ENCODE data around the gene FASLG.

The FASLG gene

DNA sequence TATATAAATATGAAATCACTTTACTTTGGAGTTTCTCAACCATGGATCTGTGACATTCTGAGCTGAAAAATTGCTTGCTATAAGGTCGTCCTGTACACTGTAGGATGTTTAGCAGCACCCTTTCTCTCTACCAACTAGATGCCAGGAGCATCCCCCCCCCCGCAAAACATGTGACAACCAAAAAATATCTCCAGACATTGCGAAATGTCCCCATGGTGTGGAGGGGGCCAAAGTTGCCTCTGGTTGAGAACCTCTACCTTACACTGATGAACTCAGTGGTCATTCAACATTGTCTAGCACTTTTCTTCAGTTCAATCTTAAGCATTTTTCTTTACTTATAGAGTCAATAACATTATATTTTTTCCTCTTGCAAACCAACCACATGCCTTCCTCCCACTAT lies 9.2 kb downstream of the FASLG start:
- no peaks in the 10 kb centered on the region for H3K27me3 ChIP-seq (ENCODE audit: insufficient read depth, low read depth)
- no peaks in the 10 kb centered on the region for H3K36me3 ChIP-seq (ENCODE audit: insufficient read depth)
- no peaks in the 10 kb centered on the region for H3K79me2 ChIP-seq (ENCODE audit: insufficient read depth, low read depth)
- no peaks in the 10 kb centered on the region for H3K4me1 ChIP-seq (ENCODE audit: low read depth, poor library complexity, severe bottlenecking)
- no peak overlapping the region for H3K9ac ChIP-seq
- no peak overlapping the region for H2AFZ ChIP-seq (ENCODE audit: low read depth)
- no peak overlapping the region for H3K4me3 ChIP-seq (IDR thresholded peaks at IDR 0.05; ENCODE audit: insufficient read depth, low read depth, low read length)
- H4K20me1 ChIP-seq (ENCODE audit: insufficient read depth): no peaks in the 10 kb centered on the region
- H3K27ac ChIP-seq: no peak overlapping the region
- TF ChIP-seq, protein P1, sequence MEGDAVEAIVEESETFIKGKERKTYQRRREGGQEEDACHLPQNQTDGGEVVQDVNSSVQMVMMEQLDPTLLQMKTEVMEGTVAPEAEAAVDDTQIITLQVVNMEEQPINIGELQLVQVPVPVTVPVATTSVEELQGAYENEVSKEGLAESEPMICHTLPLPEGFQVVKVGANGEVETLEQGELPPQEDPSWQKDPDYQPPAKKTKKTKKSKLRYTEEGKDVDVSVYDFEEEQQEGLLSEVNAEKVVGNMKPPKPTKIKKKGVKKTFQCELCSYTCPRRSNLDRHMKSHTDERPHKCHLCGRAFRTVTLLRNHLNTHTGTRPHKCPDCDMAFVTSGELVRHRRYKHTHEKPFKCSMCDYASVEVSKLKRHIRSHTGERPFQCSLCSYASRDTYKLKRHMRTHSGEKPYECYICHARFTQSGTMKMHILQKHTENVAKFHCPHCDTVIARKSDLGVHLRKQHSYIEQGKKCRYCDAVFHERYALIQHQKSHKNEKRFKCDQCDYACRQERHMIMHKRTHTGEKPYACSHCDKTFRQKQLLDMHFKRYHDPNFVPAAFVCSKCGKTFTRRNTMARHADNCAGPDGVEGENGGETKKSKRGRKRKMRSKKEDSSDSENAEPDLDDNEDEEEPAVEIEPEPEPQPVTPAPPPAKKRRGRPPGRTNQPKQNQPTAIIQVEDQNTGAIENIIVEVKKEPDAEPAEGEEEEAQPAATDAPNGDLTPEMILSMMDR (conservative IDR thresholded peaks at IDR 0.05; ENCODE audit: low read depth, low read length): no peak
- no peak overlapping the region for H3K4me2 ChIP-seq

DNA sequence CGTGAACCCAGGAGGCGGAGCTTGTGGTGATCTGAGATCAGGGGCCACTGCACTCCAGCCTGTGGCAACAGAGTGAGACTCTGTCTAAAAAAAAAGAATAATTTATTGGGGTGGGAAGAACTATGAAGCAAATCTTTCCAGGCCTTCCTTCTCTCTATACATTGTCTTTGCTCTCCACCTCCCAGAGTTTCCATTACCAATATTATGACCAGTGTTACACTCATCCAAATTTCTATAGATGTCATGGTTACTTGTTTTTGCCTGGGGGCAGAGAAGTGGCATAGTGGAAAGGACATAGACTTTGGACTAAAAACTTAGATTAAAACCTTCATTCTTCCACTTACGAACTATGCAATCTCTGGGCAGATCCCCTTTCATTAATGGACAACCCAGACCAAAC lies 10.1 kb downstream of the FASLG start:
- Histone ChIP-seq H4K20me1 (ENCODE audit: insufficient read depth) (no peaks in the 10 kb centered on the region), H3K27me3 (ENCODE audit: insufficient read depth, low read depth) (no peaks in the 10 kb centered on the region), H3K36me3 (ENCODE audit: insufficient read depth) (no peaks in the 10 kb centered on the region), H3K27ac (no peak overlapping the region), H3K4me2 (no peak overlapping the region), H3K9ac (no peak overlapping the region), H3K4me1 (ENCODE audit: low read depth, poor library complexity, severe bottlenecking) (no peaks in the 10 kb centered on the region), H3K79me2 (ENCODE audit: insufficient read depth, low read depth) (no peaks in the 10 kb centered on the region), H3K4me3 (IDR thresholded peaks at IDR 0.05; ENCODE audit: insufficient read depth, low read depth, low read length) (no peak overlapping the region), H2AFZ (ENCODE audit: low read depth) (no peak overlapping the region)
- TF ChIP-seq, protein P1 (conservative IDR thresholded peaks at IDR 0.05; ENCODE audit: low read depth, low read length): no peak

DNA sequence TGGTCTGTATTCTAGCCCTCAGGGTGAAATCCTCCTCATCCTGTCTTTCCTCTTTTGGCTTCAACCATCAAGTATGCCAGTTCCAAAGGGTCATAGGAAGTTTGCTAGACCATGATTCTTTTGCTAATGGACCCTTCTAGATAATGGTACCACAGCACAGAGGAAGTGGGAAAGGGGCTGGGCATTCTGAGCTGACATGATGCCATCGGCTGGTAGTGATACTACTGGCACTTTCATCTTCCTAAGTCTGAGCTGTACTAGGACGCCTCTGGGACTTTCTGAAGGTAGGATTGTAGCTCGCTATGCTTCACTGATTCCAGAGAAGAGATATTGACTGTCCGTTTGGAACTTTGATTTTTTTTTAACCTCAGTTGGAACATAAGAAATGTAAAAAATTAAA lies 11.4 kb downstream of the FASLG start:
- no peak overlapping the region for H2AFZ ChIP-seq (ENCODE audit: low read depth)
- no peaks in the 10 kb centered on the region for H4K20me1 ChIP-seq (ENCODE audit: insufficient read depth)
- H3K79me2 ChIP-seq (ENCODE audit: insufficient read depth, low read depth): no peaks in the 10 kb centered on the region
- no peaks in the 10 kb centered on the region for H3K4me1 ChIP-seq (ENCODE audit: low read depth, poor library complexity, severe bottlenecking)
- H3K4me2 ChIP-seq: no peak overlapping the region
- H3K27me3 ChIP-seq (ENCODE audit: insufficient read depth, low read depth): no peaks in the 10 kb centered on the region
- no peak overlapping the region for H3K4me3 ChIP-seq (IDR thresholded peaks at IDR 0.05; ENCODE audit: insufficient read depth, low read depth, low read length)
- no peak overlapping the region for H3K27ac ChIP-seq
- H3K36me3 ChIP-seq (ENCODE audit: insufficient read depth): no peaks in the 10 kb centered on the region
- no peak overlapping the region for H3K9ac ChIP-seq
- TF ChIP-seq, protein P1 (conservative IDR thresholded peaks at IDR 0.05; ENCODE audit: low read depth, low read length): no peak

DNA sequence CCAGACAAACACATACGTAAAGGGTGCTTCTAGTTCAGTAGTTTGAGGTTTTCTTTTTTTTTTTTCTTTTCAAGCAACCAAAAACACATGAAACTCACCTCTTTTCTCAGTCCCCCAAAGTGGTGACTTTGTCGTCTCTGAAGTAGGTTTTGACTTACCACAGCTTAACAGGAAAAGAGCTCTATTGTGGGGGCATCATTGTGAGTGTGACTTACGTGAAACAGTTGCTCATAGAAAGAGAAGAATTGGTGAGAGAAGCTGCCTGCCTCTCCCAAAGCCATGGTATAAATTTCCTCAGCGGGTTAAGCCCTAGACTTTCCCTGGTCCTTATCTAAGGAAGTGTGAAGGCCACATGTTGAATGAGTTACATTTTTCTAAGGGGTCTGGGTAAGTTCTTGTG lies 11.9 kb downstream of the FASLG start:
- TF ChIP-seq, protein P1 (conservative IDR thresholded peaks at IDR 0.05; ENCODE audit: low read depth, low read length): no peak
- Histone ChIP-seq H2AFZ (ENCODE audit: low read depth) (no peak overlapping the region), H3K4me2 (no peak overlapping the region), H3K4me3 (IDR thresholded peaks at IDR 0.05; ENCODE audit: insufficient read depth, low read depth, low read length) (no peak overlapping the region), H3K27me3 (ENCODE audit: insufficient read depth, low read depth) (no peaks in the 10 kb centered on the region), H3K27ac (no peak overlapping the region), H3K79me2 (ENCODE audit: insufficient read depth, low read depth) (no peaks in the 10 kb centered on the region), H4K20me1 (ENCODE audit: insufficient read depth) (no peaks in the 10 kb centered on the region), H3K9ac (no peak overlapping the region), H3K4me1 (ENCODE audit: low read depth, poor library complexity, severe bottlenecking) (no peaks in the 10 kb centered on the region), H3K36me3 (ENCODE audit: insufficient read depth) (no peaks in the 10 kb centered on the region)

DNA sequence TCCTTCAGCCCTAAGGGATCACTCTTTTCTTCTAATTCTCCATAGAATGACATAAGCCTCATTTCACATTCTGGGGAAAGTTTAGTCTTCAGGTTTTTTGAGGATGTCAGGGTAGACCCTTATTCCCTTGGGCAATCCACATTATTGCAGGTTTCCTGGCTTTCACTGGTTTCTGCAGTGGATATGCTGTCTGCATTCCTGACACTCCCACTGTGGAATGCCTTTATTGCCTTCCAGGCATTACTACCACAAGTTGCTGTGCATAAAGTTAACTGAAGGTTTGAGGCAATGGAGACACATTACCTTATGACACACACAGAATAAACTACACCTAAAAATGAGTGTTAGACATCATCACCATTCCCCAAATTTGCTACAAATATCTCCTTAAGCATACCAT lies 12.7 kb downstream of the FASLG start:
- Histone ChIP-seq H3K4me3 (IDR thresholded peaks at IDR 0.05; ENCODE audit: insufficient read depth, low read depth, low read length) (no peak overlapping the region), H3K36me3 (ENCODE audit: insufficient read depth) (no peaks in the 10 kb centered on the region), H3K27me3 (ENCODE audit: insufficient read depth, low read depth) (no peaks in the 10 kb centered on the region), H3K4me2 (no peak overlapping the region), H3K79me2 (ENCODE audit: insufficient read depth, low read depth) (no peaks in the 10 kb centered on the region), H2AFZ (ENCODE audit: low read depth) (no peak overlapping the region), H3K9ac (no peak overlapping the region), H3K4me1 (ENCODE audit: low read depth, poor library complexity, severe bottlenecking) (no peaks in the 10 kb centered on the region), H4K20me1 (ENCODE audit: insufficient read depth) (no peaks in the 10 kb centered on the region), H3K27ac (no peak overlapping the region)
- TF ChIP-seq, protein P1 (conservative IDR thresholded peaks at IDR 0.05; ENCODE audit: low read depth, low read length): no peak

Measured in KMS-11 (cell line).